ENCODE measurements around the gene ZWILCH. TPM values are rescaled to one million over a fixed set of nuclear protein-coding genes. Genes with fewer than 3 reads are reported as not detected.

The ZWILCH gene
- total RNA-seq, 1 donor from 2014 or later: 89.5 TPM

DNA sequence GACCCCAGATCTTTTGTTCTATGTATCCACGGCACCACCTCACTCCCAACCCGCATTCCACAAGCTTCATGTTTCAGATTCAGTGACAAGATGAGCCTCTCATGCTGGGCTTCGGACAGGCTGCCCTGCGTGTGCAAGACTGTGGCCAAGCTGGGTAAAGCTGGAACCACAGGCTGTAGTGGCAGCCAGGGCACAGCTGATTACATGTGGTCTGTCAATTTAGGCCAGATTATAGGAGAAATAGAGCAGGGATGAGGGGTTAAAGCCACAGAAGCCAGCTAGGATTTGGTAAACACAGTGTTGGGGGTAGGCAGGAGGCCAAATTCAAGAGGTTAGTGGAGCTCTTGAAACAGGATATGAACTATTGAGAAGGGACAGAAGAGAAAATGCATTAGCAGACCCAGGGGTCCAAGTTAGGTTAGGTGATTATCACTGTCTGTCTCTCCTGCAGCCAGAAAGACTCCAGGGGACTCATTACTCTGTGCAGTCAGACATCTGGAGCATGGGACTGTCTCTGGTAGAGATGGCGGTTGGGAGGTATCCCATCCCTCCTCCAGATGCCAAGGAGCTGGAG, 20.5 kb upstream of the ZWILCH start:
- no peaks in the 10 kb centered on the region for H3K9me3 Mint-ChIP-seq
- H3K27ac Mint-ChIP-seq: no peak overlapping the region
- H3K9me3 ChIP-seq (ENCODE audit: low read depth): no peaks in the 10 kb centered on the region
- no peaks in the 10 kb centered on the region for H3K27me3 Mint-ChIP-seq (ENCODE audit: insufficient read depth, low read depth)
- no peaks in the 10 kb centered on the region for H3K27me3 ChIP-seq
- H3K4me3 ChIP-seq: no peak overlapping the region
- no peaks in the 10 kb centered on the region for H3K4me1 ChIP-seq
- H2AFZ ChIP-seq (replicated peaks): no peak overlapping the region
- H4K20me1 ChIP-seq (ENCODE audit: low read depth): no peaks in the 10 kb centered on the region
- H3K4me3 Mint-ChIP-seq: no peak overlapping the region
- no peaks in the 10 kb centered on the region for H3K36me3 ChIP-seq
- TF ChIP-seq, protein P1, sequence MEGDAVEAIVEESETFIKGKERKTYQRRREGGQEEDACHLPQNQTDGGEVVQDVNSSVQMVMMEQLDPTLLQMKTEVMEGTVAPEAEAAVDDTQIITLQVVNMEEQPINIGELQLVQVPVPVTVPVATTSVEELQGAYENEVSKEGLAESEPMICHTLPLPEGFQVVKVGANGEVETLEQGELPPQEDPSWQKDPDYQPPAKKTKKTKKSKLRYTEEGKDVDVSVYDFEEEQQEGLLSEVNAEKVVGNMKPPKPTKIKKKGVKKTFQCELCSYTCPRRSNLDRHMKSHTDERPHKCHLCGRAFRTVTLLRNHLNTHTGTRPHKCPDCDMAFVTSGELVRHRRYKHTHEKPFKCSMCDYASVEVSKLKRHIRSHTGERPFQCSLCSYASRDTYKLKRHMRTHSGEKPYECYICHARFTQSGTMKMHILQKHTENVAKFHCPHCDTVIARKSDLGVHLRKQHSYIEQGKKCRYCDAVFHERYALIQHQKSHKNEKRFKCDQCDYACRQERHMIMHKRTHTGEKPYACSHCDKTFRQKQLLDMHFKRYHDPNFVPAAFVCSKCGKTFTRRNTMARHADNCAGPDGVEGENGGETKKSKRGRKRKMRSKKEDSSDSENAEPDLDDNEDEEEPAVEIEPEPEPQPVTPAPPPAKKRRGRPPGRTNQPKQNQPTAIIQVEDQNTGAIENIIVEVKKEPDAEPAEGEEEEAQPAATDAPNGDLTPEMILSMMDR (IDR thresholded peaks at IDR 0.05): no peak
- TF ChIP-seq EZH2 (IDR thresholded peaks at IDR 0.05) (no peak), EZH2phosphoT487 (IDR thresholded peaks at IDR 0.05) (no peak)
- H3K9ac ChIP-seq: no peak overlapping the region
- H3K4me2 ChIP-seq: no peak overlapping the region
- peaks cover 22% of the 10 kb centered on the region for H3K36me3 Mint-ChIP-seq
- H3F3A ChIP-seq (ENCODE audit: low read depth): no peaks in the 10 kb centered on the region
- no peak for DNase-seq (ENCODE audit: low spot score)
- H3K79me2 ChIP-seq (ENCODE audit: low read depth): no peaks in the 10 kb centered on the region
- H3K4me1 Mint-ChIP-seq: no peaks in the 10 kb centered on the region
- H3K27ac ChIP-seq: no peak overlapping the region

DNA sequence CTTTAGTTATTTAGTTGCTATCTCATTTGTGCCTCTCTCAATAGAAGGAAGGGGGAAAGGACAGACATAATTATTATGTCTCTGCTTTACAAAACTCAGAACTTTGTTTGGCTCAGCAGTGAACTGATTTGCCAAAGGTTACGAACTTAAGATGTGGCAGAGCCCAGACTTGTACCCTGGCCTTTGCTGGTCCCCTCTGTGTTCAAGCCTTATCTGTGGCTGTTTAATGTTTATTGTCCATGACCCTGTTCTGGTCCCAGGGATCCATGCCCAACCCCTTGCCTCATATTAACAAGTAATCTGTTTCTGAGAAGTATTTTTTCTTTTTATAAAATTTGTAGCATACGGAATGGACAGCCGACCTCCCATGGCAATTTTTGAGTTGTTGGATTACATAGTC, 18.2 kb upstream of the ZWILCH start:
- Histone ChIP-seq H3K4me2 (no peak overlapping the region), H3K36me3 (peaks cover 4% of the 10 kb centered on the region), H3K9ac (no peak overlapping the region), H3K27me3 (no peaks in the 10 kb centered on the region), H2AFZ (replicated peaks) (no peak overlapping the region), H3K4me3 (no peak overlapping the region), H3K79me2 (ENCODE audit: low read depth) (no peaks in the 10 kb centered on the region), H3K9me3 (ENCODE audit: low read depth) (no peaks in the 10 kb centered on the region), H3K27ac (no peak overlapping the region), H4K20me1 (ENCODE audit: low read depth) (no peaks in the 10 kb centered on the region), H3K4me1 (no peaks in the 10 kb centered on the region), H3F3A (ENCODE audit: low read depth) (peaks cover 3% of the 10 kb centered on the region)
- H3K9me3 Mint-ChIP-seq: no peaks in the 10 kb centered on the region
- TF ChIP-seq EZH2 (IDR thresholded peaks at IDR 0.05) (no peak), EZH2phosphoT487 (IDR thresholded peaks at IDR 0.05) (no peak)
- TF ChIP-seq, protein P1 (IDR thresholded peaks at IDR 0.05): no peak
- peaks cover 18% of the 10 kb centered on the region for H3K36me3 Mint-ChIP-seq
- no peak overlapping the region for H3K4me3 Mint-ChIP-seq
- no peaks in the 10 kb centered on the region for H3K4me1 Mint-ChIP-seq
- DNase-seq (ENCODE audit: low spot score): no peak
- H3K27ac Mint-ChIP-seq: no peak overlapping the region
- H3K27me3 Mint-ChIP-seq (ENCODE audit: insufficient read depth, low read depth): no peaks in the 10 kb centered on the region

GRCh38 chr15:66488525-66488924, 16.6 kb upstream of the ZWILCH start:
- TF ChIP-seq EZH2 (IDR thresholded peaks at IDR 0.05): no peak
- TF ChIP-seq, protein P1 (IDR thresholded peaks at IDR 0.05): no peak
- TF ChIP-seq EZH2phosphoT487 (IDR thresholded peaks at IDR 0.05): no peak
- Histone ChIP-seq H3K4me2 (no peak overlapping the region), H3F3A (ENCODE audit: low read depth) (peaks cover 3% of the 10 kb centered on the region), H3K36me3 (peaks cover 4% of the 10 kb centered on the region), H3K4me1 (no peaks in the 10 kb centered on the region), H3K4me3 (no peak overlapping the region), H3K27me3 (no peaks in the 10 kb centered on the region), H3K79me2 (ENCODE audit: low read depth) (no peaks in the 10 kb centered on the region), H3K27ac (no peak overlapping the region), H2AFZ (replicated peaks) (no peak overlapping the region), H3K9ac (no peak overlapping the region), H4K20me1 (ENCODE audit: low read depth) (no peaks in the 10 kb centered on the region), H3K9me3 (ENCODE audit: low read depth) (no peaks in the 10 kb centered on the region)
- DNase-seq (ENCODE audit: low spot score): no peak
- peaks cover 9% of the 10 kb centered on the region for H3K36me3 Mint-ChIP-seq
- no peak overlapping the region for H3K4me3 Mint-ChIP-seq
- H3K4me1 Mint-ChIP-seq: no peaks in the 10 kb centered on the region
- no peaks in the 10 kb centered on the region for H3K27me3 Mint-ChIP-seq (ENCODE audit: insufficient read depth, low read depth)
- H3K9me3 Mint-ChIP-seq: no peaks in the 10 kb centered on the region
- H3K27ac Mint-ChIP-seq: no peak overlapping the region
